Measurements from ENCODE around the gene PPP1R3D.

PPP1R3D gene

DNA sequence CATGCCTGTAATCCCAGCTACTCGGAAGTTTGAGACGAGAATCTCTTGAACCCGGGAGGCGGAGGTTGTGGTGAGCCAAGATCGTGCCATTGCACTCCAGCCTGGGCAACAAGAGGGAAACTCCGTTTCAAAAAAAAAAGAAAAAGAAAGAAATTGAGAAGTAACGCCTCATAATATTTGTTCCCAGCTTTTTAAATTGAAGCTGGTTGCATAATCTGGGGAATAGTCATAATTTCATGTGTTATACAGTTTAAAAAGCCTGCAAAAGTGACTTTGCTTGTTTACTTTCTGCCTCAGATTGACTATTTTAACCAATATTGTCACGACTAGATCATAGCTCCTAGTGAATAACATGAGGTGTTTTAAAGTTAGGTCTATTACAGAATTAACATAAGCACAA, 7.3 kb upstream of the PPP1R3D start:
- DNase-seq, result no peak

GRCh38 chr20:59945731-59946130, 5.6 kb upstream of the PPP1R3D start:
- no peak for DNase-seq

DNA sequence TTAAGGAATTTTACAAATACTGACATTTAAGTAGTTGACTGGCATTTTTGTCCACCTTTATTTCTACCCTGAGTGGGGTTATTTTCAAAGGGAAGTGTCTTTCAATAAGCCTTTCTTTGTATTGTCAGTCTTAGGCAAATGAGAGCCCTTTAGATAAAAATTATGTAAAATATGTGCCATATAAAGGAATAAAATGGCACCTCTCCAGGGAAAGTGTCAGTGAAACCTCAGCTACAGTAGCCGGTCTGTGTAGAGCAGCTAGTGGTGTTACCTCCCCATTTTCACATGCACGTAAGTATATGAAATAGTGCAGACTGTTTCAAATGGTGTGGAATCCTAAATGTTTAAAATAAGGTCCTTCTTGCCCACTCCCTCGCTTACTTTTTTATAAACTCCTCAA, 5.1 kb upstream of the PPP1R3D start:
- DNase-seq, result no peak

GRCh38 chr20:59944726-59945125, 4.6 kb upstream of the PPP1R3D start:
- DNase-seq, result no peak

DNA sequence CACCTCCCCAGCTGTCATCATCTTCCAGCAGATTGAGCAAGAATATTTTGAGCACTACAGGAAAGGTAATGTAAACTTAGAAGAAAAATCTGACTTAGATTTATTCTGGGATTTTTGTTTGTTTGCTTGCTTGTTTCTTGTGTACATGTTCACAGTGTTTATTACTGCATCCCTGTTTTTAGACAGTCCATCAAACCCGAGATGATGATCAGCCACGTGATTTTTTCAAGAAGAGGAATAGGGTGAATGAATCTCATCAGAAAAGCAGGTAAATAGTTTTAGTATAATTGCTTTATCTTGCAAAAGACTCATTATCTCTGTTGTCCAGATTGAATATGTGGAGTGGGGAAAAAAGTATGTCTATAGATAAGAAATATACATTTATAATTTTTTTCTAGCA, 2.1 kb upstream of the PPP1R3D start:
- no peak for DNase-seq

- no peak for DNase-seq
Measured at GRCh38 chr20:59940956-59941294, 820 bp upstream of the PPP1R3D start.

DNA sequence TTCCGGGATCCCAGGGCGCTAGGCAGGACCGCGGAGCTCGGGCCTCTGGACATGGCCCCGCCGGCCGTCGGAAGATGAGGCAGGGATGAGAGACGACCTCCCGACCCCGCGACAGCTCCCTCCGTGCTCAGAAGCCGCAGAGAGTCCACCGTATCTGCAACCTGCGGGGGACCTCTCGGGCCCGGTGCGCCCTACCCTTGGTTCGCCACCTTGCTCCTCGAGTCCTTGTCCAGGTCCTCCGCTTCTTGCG, 301 bp downstream of the PPP1R3D start:
- DNase-seq, result peak; percentile 6

- DNase-seq, result peak; percentile 7
Measured at GRCh38 chr20:59939052-59939878, 840 bp downstream of the PPP1R3D start.

- DNase-seq, result no peak
Measured at GRCh38 chr20:59938696-59939051, 1.4 kb downstream of the PPP1R3D start.

GRCh38 chr20:59938221-59938620, 1.9 kb downstream of the PPP1R3D start:
- no peak for DNase-seq

DNA sequence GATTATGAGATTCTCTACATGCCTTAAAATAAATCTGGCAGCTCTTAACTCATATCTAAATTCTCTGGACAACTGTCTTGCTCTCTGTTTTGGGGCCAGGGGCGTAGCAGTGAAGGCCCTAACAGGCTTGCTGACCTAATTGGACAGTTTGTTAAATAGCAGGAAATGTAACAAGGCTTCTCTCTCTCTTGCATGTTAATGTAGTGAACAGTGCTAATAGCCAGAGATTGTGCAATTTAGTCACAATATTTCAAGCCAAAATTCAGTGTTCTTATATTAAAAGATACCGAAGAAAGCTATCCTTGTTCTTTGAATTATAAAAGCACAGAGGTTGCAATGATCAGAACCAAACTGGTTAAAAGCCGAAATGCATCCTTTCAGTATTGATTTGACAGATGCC, 3.0 kb downstream of the PPP1R3D start:
- DNase-seq, result no peak

GRCh38 chr20:59936409-59936808, 3.7 kb downstream of the PPP1R3D start:
- no peak for DNase-seq

DNA sequence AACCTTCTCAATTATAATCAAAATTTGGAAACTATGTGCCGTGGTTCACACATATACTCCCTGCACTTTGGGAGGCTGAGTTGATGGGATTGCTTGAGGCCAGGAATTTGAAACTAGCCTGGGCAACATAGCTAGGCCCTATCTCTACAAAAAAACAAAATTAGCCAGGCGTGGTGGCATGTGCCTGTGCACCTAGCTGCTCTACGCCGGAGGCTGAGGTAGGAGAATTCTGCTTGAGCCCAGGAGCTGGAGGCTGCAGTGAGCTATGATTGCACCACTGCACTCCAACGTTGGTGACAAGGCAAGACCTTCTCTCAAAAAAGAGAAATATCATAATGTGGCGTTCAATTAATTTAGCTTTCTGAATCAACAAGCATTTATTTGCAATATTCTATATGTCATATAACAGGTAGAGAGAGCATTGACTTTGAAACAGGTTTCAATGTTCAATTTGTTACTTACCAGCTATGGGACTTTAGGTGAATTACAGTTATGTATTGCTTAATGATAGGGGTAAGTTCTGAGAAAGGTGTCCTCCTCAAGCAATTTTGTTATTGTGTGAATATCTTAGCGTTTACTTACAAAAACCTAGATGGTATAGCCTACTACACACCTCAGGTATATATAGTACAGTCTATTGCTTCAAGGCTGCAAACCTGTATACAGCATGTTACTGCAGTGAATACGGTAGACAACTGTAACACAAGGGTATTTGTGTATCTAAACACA, 4.5 kb downstream of the PPP1R3D start:
- DNase-seq, result no peak

- DNase-seq, result peak; percentile 77
Measured at GRCh38 chr20:59933849-59934585, 6.1 kb downstream of the PPP1R3D start.

DNA sequence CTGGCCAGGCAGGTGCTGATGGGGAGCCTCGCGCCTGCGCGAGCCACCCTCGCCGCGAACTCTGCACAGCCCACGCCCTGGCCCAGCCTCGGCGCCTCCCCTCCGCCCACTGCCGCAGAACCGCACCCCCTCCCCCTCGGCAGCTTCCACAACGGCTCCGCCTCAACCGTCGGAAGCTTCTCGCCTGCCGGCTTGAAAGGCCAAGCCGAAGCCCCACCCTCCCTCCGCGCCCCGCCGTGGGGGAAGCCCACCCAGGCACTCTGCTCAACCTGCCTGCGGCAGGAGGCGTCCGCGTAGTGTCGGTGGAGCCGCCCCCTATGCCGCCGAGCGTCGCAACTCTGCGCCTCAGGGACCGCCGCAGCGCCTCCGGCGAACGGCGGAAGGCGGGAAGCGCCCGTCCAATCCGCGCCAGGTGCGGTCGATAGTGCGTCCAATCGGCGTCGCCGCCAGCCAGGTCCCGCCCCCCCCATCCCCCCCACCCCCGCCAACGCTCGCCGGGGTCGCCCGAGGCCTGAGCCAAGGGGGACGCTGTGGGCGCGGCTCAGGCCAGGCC, 6.7 kb downstream of the PPP1R3D start, which contains the start of gene SYCP2:
Gene SYCP2, minus strand, starts transcription at position 342 of the 553 bp plus-strand sequence. CDS start 11,224 bp downstream, outside the sequence.
- peak; percentile 61 for DNase-seq

GRCh38 chr20:59932616-59933295, 7.3 kb downstream of the PPP1R3D start:
- DNase-seq, result no peak

DNA sequence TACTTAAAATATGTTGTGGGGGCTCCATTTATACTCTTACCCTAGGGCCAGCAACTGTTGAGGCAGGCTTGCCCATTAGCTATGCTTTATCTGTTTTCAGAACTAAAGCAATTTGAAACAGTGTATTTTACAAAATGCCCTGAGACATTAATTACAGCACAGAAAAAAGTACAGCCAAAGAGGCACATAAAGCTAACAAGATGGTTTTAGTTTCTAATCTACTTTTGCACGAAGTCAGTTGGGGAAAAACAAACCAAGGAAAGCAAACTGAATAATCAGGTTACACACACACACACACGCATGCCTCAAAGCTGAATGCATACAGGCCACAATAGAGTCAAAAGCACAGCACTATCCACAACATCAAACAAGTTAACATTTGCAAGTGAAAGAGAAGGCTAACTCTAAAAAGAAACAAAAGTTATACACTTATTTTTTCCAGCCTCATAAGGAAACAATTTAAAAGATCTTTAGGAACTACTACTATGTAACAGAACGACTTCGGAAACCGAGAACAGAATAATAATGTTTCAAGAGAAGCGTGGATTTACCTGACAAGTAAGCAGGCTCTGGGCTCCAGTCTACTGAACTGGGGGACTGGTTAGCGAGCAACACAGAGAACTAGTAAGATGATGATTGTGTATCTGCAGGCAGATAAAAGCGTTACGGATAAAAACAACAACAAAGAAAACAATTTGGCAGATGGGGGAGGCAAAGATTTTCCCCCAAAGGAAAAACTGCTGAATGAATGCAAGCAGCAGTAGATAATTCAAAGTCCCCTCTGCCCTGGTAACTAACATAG, 8.4 kb downstream of the PPP1R3D start:
- DNase-seq, result no peak

- DNase-seq, result no peak
Measured at GRCh38 chr20:59925899-59926298, 14.2 kb downstream of the PPP1R3D start.

GRCh38 chr20:59925359-59925758, 14.7 kb downstream of the PPP1R3D start:
- DNase-seq, result no peak

DNA sequence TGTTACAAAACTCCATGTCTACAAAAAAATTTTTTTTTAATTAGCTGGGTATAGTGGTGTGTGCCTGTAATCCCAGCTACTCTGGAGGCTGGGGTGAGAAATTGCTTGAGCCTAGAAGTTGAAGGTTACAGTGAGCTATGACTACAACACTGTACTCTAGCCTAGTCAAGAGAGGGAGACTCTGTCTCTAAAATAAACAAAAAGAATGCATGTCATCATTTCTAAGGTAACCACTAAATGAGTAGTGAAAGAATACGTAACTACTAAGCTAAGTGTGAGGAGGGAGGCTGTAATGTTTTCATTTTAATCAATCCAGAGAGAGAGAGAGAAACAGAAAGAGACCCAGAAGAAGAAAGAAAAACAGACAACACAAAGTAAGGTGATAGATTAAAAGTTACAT, 16.6 kb downstream of the PPP1R3D start:
- no peak for DNase-seq

- no peak for DNase-seq
Measured at GRCh38 chr20:59920944-59921343, 19.2 kb downstream of the PPP1R3D start.

GRCh38 chr20:59912609-59913008, 27.5 kb downstream of the PPP1R3D start:
- no peak for DNase-seq

Measured in activated gamma-delta T cell treated with Interleukin-2 at 50 U/mL for 16 hours (primary cell).